T-helper 17 cell (primary cell): ENCODE measurements around the gene SLC10A2. TPM values are rescaled to one million over a fixed set of nuclear protein-coding genes. Genes with fewer than 3 reads are reported as not detected.

Experiments
- ATAC-seq: fragments of 150-1000 bp; cut with Tn5 transposase; 2 replicates; pipeline ENCODE4 v1.10.0; 2021; ENCODE audit warnings: mild to moderate bottlenecking, moderate library complexity
- DNase-seq, 3 donors: peaks; one replicate each; pipeline versions ENCODE4 v3.0.0 to v3.0.0-alpha.2; 2020 to 2021
- H3K9me3 ChIP-seq: one replicate; pipeline ENCODE4 v1.7.0; 2013; ENCODE audit warnings: low read length, mild to moderate bottlenecking; ENCODE audit not compliant: control insufficient read depth, poor library complexity, severe bottlenecking
- H3K27ac Mint-ChIP-seq: one replicate; pipeline ENCODE4 v1.8.0; 2022; ENCODE audit warnings: mild to moderate bottlenecking, moderate library complexity, mixed read lengths
- H3K27me3 Mint-ChIP-seq: one replicate; pipeline ENCODE4 v1.8.0; 2022; ENCODE audit warnings: mixed read lengths
- H3K36me3 Mint-ChIP-seq: one replicate; pipeline ENCODE4 v1.8.0; 2022; ENCODE audit warnings: low read depth, mixed read lengths
- H3K4me1 Mint-ChIP-seq: one replicate; pipeline ENCODE4 v1.8.0; 2022; ENCODE audit warnings: mild to moderate bottlenecking, mixed read lengths
- H3K4me3 Mint-ChIP-seq: one replicate; pipeline ENCODE4 v1.8.0; 2022; ENCODE audit warnings: mild to moderate bottlenecking, moderate library complexity, mixed read lengths
- total RNA-seq, 4 donors: library from RNA in 2 of 4; stranded (reverse) in 2 of 4; gene quantifications; one replicate each; pipeline ENCODE4 v1.2.3 and lab custom pipeline; 2022 to 2026

Gene SLC10A2
- total RNA-seq, 2 donors from 2014 or later, result not detected

- Mint-ChIP-seq H3K36me3 (no peaks in the 10 kb centered on the region), H3K27ac (no peak overlapping the region), H3K4me3 (no peak overlapping the region), H3K4me1 (no peaks in the 10 kb centered on the region), H3K27me3 (no peaks in the 10 kb centered on the region)
- H3K9me3 ChIP-seq, result no peaks in the 10 kb centered on the region
- DNase-seq (no peak), ATAC-seq (no peak)
These were observed 32.2 kb downstream of the SLC10A2 start for GRCh38 chr13:103033999-103034398.

GRCh38 chr13:103031332-103031873 is 34.8 kb downstream of the SLC10A2 start:
- no peak for DNase-seq
- Mint-ChIP-seq H3K27me3 (no peaks in the 10 kb centered on the region), H3K4me3 (no peak overlapping the region), H3K36me3 (no peaks in the 10 kb centered on the region), H3K4me1 (no peaks in the 10 kb centered on the region), H3K27ac (no peak overlapping the region)
- H3K9me3 ChIP-seq, result no peaks in the 10 kb centered on the region
- ATAC-seq, result no peak

GRCh38 chr13:103030776-103031175 is 35.4 kb downstream of the SLC10A2 start:
- DNase-seq, result no peak
- H3K4me1 Mint-ChIP-seq, result no peaks in the 10 kb centered on the region
- H3K27me3 Mint-ChIP-seq, result no peaks in the 10 kb centered on the region
- no peaks in the 10 kb centered on the region for H3K9me3 ChIP-seq
- ATAC-seq, result no peak
- no peak overlapping the region for H3K4me3 Mint-ChIP-seq
- H3K36me3 Mint-ChIP-seq, result no peaks in the 10 kb centered on the region
- no peak overlapping the region for H3K27ac Mint-ChIP-seq

- Mint-ChIP-seq H3K36me3 (no peaks in the 10 kb centered on the region), H3K27ac (no peak overlapping the region), H3K4me3 (no peak overlapping the region), H3K4me1 (no peaks in the 10 kb centered on the region), H3K27me3 (no peaks in the 10 kb centered on the region)
- no peak for ATAC-seq
- DNase-seq, result no peak
- H3K9me3 ChIP-seq, result no peaks in the 10 kb centered on the region
These were observed 36.4 kb downstream of the SLC10A2 start for GRCh38 chr13:103029798-103030197.

GRCh38 chr13:103022336-103022735 is 43.9 kb downstream of the SLC10A2 start:
- ATAC-seq (no peak), DNase-seq (no peak)
- Mint-ChIP-seq H3K27me3 (no peaks in the 10 kb centered on the region), H3K27ac (no peak overlapping the region), H3K4me1 (no peaks in the 10 kb centered on the region), H3K4me3 (no peak overlapping the region), H3K36me3 (no peaks in the 10 kb centered on the region)
- H3K9me3 ChIP-seq, result no peaks in the 10 kb centered on the region

- Mint-ChIP-seq H3K27me3 (peaks cover 8% of the 10 kb centered on the region), H3K27ac (no peak overlapping the region), H3K4me3 (no peak overlapping the region), H3K4me1 (no peaks in the 10 kb centered on the region), H3K36me3 (no peaks in the 10 kb centered on the region)
- ATAC-seq (no peak), DNase-seq (no peak)
- H3K9me3 ChIP-seq, result no peaks in the 10 kb centered on the region
These were observed 47.7 kb downstream of the SLC10A2 start for GRCh38 chr13:103018556-103018955.

GRCh38 chr13:103012646-103013045 is 53.6 kb downstream of the SLC10A2 start:
- no peaks in the 10 kb centered on the region for H3K9me3 ChIP-seq
- no peaks in the 10 kb centered on the region for H3K4me1 Mint-ChIP-seq
- no peak overlapping the region for H3K27ac Mint-ChIP-seq
- H3K27me3 Mint-ChIP-seq, result peaks cover 8% of the 10 kb centered on the region
- no peak for DNase-seq
- no peaks in the 10 kb centered on the region for H3K36me3 Mint-ChIP-seq
- H3K4me3 Mint-ChIP-seq, result no peak overlapping the region
- no peak for ATAC-seq

- Mint-ChIP-seq H3K27me3 (peaks cover 1% of the 10 kb centered on the region), H3K4me3 (no peak overlapping the region), H3K4me1 (no peaks in the 10 kb centered on the region), H3K27ac (no peak overlapping the region), H3K36me3 (no peaks in the 10 kb centered on the region)
- peaks cover 3% of the 10 kb centered on the region for H3K9me3 ChIP-seq
- ATAC-seq (no peak), DNase-seq (no peak)
These were observed 57.0 kb downstream of the SLC10A2 start for GRCh38 chr13:103009051-103009840.

GRCh38 chr13:103007427-103007762 is 58.8 kb downstream of the SLC10A2 start:
- no peak for ATAC-seq
- no peak overlapping the region for H3K27ac Mint-ChIP-seq

GRCh38 chr13:103006641-103007426 is 59.4 kb downstream of the SLC10A2 start:
- no peak for DNase-seq
- ATAC-seq, result no peak
- Mint-ChIP-seq H3K27ac (no peak overlapping the region), H3K4me3 (no peak overlapping the region), H3K27me3 (no peaks in the 10 kb centered on the region), H3K36me3 (no peaks in the 10 kb centered on the region), H3K4me1 (no peaks in the 10 kb centered on the region)
- H3K9me3 ChIP-seq, result peaks cover 3% of the 10 kb centered on the region

More at GRCh38 chr13:103007427-103007762, 58.8 kb downstream of the SLC10A2 start:
- DNase-seq, result no peak
- H3K4me3 Mint-ChIP-seq, result no peak overlapping the region
- H3K27me3 Mint-ChIP-seq, result no peaks in the 10 kb centered on the region
- H3K9me3 ChIP-seq, result peaks cover 3% of the 10 kb centered on the region
- no peaks in the 10 kb centered on the region for H3K4me1 Mint-ChIP-seq
- H3K36me3 Mint-ChIP-seq, result no peaks in the 10 kb centered on the region

- ATAC-seq (no peak), DNase-seq (no peak)
- H3K27me3 Mint-ChIP-seq, result no peaks in the 10 kb centered on the region
- H3K4me3 Mint-ChIP-seq, result no peak overlapping the region
- no peak overlapping the region for H3K27ac Mint-ChIP-seq
- no peaks in the 10 kb centered on the region for H3K36me3 Mint-ChIP-seq
- H3K4me1 Mint-ChIP-seq, result no peaks in the 10 kb centered on the region
- H3K9me3 ChIP-seq, result peaks cover 3% of the 10 kb centered on the region
These were observed 61.4 kb downstream of the SLC10A2 start for GRCh38 chr13:103004661-103005345.

- ATAC-seq (no peak), DNase-seq (no peak)
- H3K9me3 ChIP-seq, result peaks cover 3% of the 10 kb centered on the region
- Mint-ChIP-seq H3K36me3 (no peaks in the 10 kb centered on the region), H3K27me3 (no peaks in the 10 kb centered on the region), H3K27ac (no peak overlapping the region), H3K4me1 (no peaks in the 10 kb centered on the region), H3K4me3 (no peak overlapping the region)
These were observed 62.6 kb downstream of the SLC10A2 start for GRCh38 chr13:103003631-103004030.

- no peaks in the 10 kb centered on the region for H3K4me1 Mint-ChIP-seq
- no peak overlapping the region for H3K4me3 Mint-ChIP-seq
- H3K36me3 Mint-ChIP-seq, result no peaks in the 10 kb centered on the region
- no peak for DNase-seq
- H3K27me3 Mint-ChIP-seq, result no peaks in the 10 kb centered on the region
- no peak overlapping the region for H3K27ac Mint-ChIP-seq
- peaks cover 3% of the 10 kb centered on the region for H3K9me3 ChIP-seq
- ATAC-seq, result no peak
These were observed 63.9 kb downstream of the SLC10A2 start for GRCh38 chr13:103002279-103002678.
